ENCODE results near the gene HECTD4.

Gene HECTD4

GRCh38 chr12:112381883-112382796 lies at the start of gene HECTD4:
TSS of gene HECTD4 (minus strand) at chr12:112382431. CDS start at chr12:112382128, 303 bp downstream.
- Histone ChIP-seq H3K4me1 (ENCODE audit: control insufficient read depth in 1 of 2, insufficient read depth in 1 of 2, low read depth in 1 of 2, low read length in 1 of 2) (peaks cover 22 to 30% of the 10 kb centered on the region in 2 experiments), H3K36me3 (no peaks in the 10 kb centered on the region), H3K27me3 (no peaks in the 10 kb centered on the region), H3K4me3 (ENCODE audit: low read depth in 1 of 2, low read length in 1 of 2) (peak within 1 kb of the TSS; percentile 81 to 89), H3K9me3 (no peaks in the 10 kb centered on the region), H3K27ac (peak within 1 kb of the TSS; percentile 84)
- peak; percentile 16 for TF ChIP-seq CTCF (IDR thresholded peaks at IDR 0.05)

GRCh38 chr12:112431965-112432364 lies 49.7 kb upstream of the HECTD4 start:
- Histone ChIP-seq H3K27ac (no peak overlapping the region), H3K4me1 (ENCODE audit: control insufficient read depth in 1 of 2, insufficient read depth in 1 of 2, low read depth in 1 of 2, low read length in 1 of 2) (peaks cover 4% of the 10 kb centered on the region in 2 experiments), H3K4me3 (ENCODE audit: low read depth in 1 of 2, low read length in 1 of 2) (no peak overlapping the region), H3K36me3 (no peaks in the 10 kb centered on the region), H3K27me3 (no peaks in the 10 kb centered on the region), H3K9me3 (no peaks in the 10 kb centered on the region)
- no peak for TF ChIP-seq CTCF (IDR thresholded peaks at IDR 0.05)

GRCh38 chr12:112430929-112431328 lies 48.7 kb upstream of the HECTD4 start:
- no peak for TF ChIP-seq CTCF (IDR thresholded peaks at IDR 0.05)
- no peaks in the 10 kb centered on the region for H3K27me3 ChIP-seq
- H3K4me1 ChIP-seq (ENCODE audit: control insufficient read depth in 1 of 2, insufficient read depth in 1 of 2, low read depth in 1 of 2, low read length in 1 of 2) = peaks cover 4% of the 10 kb centered on the region in 2 experiments
- no peaks in the 10 kb centered on the region for H3K9me3 ChIP-seq
- no peak overlapping the region for H3K4me3 ChIP-seq (ENCODE audit: low read depth in 1 of 2, low read length in 1 of 2)
- H3K27ac ChIP-seq = no peak overlapping the region
- H3K36me3 ChIP-seq = no peaks in the 10 kb centered on the region

- Histone ChIP-seq H3K27me3 (no peaks in the 10 kb centered on the region), H3K9me3 (no peaks in the 10 kb centered on the region), H3K4me1 (ENCODE audit: control insufficient read depth in 1 of 2, insufficient read depth in 1 of 2, low read depth in 1 of 2, low read length in 1 of 2) (no peaks in the 10 kb centered on the region), H3K4me3 (ENCODE audit: low read depth in 1 of 2, low read length in 1 of 2) (no peak overlapping the region), H3K27ac (no peak overlapping the region), H3K36me3 (no peaks in the 10 kb centered on the region)
- TF ChIP-seq CTCF (IDR thresholded peaks at IDR 0.05) = no peak
Observed at GRCh38 chr12:112427760-112428159, 45.5 kb upstream of the HECTD4 start.

GRCh38 chr12:112425582-112426382 lies 43.6 kb upstream of the HECTD4 start:
- Histone ChIP-seq H3K9me3 (no peaks in the 10 kb centered on the region), H3K4me3 (ENCODE audit: low read depth in 1 of 2, low read length in 1 of 2) (no peak overlapping the region), H3K4me1 (ENCODE audit: control insufficient read depth in 1 of 2, insufficient read depth in 1 of 2, low read depth in 1 of 2, low read length in 1 of 2) (no peaks in the 10 kb centered on the region), H3K27me3 (no peaks in the 10 kb centered on the region), H3K36me3 (no peaks in the 10 kb centered on the region), H3K27ac (no peak overlapping the region)
- no peak for TF ChIP-seq CTCF (IDR thresholded peaks at IDR 0.05)
